GM21717 (cell line): ENCODE data around the gene CNKSR3.

ENCODE experiments used
- ATAC-seq: cut with Tn5 transposase; IDR thresholded peaks from one replicate; pipeline ENCODE4 v1.9.1; 2021; ENCODE audit warnings: mild to moderate bottlenecking, moderate library complexity; ENCODE audit not compliant: unreplicated experiment

The CNKSR3 gene

DNA sequence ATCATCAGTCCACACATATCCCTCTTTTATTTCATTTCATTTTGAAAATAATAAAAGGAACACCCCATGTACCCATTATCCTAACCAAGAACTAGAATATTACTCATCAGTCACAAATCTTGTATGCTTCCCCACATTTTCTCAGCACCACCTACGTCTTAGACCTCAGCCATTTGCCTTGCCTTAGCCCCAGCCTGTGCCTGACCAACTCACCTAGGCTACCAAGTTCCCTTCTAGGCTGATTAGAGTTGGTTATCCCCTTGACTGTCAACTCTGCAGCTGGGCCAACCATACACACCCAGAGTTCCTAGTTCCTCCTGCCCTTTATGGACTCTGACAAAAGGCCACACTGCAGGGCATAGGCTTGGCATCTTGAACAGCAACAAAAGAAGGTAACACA lies 120.5 kb downstream of the CNKSR3 start:
- ATAC-seq = peak; percentile 59

DNA sequence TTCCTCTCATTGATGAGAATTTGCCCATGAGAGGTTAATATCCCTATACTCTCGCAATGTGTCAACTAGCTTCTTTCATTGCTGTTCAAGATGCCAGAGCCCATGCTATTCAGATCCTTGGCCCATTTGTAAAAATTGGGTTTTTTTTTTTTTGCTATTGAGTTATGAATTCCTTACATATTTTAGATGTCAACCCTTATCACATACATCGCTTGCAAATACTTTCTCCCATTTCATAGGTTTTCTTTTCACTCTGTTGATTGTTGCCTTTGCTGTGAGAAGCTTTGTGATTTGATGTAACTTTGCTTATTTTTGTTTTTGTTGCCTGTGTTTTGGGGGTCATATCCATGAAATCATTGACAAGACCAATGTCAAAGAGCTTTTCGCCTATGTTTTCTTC lies 121.7 kb downstream of the CNKSR3 start:
- ATAC-seq = no peak

DNA sequence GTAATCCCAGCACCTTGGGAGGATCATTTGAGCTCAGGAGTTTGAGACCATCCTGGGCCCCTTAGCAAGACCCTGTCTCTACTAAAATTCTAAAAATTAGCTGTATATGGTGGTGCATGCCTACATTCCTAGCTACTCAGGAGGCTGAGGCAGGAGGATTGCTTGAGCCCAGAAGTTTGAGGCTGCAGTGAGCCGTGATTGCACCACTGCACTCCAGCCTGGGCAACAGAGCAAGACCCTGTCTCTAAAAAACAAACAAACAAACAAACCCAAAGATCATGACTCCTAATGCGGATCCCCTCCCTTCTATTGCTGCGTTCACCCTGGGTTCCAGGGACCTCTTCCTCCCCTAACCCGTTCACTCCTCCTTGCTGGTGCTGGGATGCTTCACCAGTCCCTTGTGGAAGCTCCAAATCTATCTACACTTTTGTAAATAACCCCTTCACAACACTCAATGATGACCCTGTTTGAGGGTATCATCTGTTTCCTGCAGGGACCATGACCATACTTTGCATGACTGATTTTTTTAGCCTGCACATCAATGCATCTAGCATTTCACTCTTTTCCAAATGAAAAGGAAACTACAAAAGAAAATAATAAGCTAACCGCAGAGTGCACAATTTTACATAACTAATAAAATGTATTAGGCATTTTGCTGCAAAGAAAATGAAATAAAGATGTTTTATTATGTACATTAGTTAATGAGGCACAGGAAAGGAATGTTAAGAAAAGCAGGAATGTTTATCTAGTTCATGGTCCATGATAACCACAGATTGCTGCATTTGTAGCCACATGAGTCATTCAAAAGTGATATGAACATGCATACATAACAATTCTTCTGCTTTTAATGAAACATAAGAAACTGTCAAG lies 123.4 kb downstream of the CNKSR3 start:
- no peak for ATAC-seq

DNA sequence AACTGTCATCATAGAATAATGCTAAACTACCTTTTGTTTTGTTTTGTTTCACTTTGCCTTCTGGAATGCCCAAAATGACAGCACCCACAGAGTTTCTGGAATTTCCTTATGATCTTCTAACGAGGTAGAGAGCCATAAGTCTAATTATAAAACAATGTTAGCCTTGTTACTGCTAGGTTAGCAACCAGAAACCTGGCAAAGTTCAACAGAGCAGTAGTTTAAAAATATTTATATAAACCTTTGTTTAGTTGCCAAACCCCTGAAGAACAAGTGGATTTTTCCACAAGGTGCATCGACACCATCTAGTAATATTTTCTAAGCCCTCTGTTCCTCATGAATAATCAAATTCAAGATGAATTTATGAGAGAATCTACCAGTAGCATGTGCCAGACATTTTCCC lies 126.3 kb downstream of the CNKSR3 start:
- no peak for ATAC-seq

DNA sequence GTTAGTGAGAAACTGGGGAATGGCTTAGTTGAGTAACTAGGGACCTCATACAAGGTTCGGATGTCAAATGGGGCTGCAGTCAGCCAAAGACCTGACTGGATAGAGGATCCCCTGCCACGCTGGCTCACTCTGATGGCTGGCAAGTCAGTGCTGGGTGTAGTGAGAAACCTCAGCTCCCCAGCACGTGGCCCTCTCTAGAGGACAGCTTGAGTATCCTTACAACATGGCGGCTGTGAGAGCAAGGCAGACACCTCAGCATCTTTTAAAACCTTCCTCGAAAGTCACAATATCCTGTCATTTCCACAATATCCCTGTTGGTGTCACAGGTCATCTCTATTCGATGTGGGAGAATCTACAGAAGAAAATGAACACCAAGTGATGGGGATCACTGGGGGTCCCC lies 127.2 kb downstream of the CNKSR3 start:
- no peak for ATAC-seq

DNA sequence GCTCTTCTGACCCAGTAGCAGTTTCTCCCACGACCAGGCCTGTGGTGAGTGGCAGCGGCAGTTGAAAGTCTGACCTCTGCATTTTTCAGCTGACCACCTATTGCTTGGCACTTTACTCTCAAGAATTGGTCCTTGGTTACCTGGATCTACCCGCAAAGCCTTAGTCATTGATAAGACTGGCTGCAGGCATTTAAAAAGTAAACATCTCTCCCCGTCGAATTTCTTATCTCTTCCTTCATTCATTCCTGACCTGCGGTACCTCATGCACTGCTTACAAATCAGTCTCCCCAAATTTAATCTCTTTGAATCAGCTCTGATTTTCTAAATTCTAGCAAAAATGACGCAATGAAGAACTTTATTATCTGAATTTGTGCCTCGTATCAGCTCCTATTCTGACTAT lies 127.7 kb downstream of the CNKSR3 start:
- ATAC-seq = no peak

DNA sequence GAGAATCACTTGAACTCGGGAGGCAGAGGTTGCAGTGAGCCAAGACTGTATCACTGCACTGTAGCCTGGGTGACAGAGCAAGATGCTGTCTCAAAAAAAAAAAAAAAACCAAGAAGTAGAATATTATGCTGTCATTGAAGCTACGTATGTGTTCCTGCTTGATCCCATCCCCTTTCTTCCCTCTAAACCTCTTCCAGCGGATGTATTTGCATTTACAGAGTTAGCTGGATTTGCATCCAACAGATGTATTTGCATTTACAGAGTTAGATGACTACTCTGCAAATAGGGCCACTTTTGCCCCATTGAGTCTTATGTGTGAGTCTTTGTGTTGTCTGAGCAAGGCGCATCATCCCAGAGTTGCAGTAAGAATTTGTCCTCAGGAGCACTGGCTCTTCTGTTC lies 128.9 kb downstream of the CNKSR3 start:
- no peak for ATAC-seq

DNA sequence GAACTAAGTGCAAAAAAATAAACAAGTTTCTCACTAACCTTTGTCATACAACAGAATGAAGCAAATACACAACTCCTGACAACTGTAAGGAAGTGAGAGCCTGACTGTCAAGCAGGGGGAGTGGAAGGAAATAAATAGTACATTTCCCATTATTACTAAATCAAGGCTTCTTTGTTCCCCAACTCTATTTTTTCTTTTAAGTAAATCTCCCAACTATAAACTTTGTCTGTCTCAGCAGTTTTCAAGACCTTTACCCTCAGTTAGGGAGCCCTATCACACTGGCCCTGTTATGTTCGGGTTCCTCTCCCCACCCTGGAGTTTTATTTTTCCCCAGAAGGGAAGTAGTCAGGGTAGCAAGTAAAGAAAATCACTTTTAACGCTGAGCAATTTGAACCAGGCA lies 129.7 kb downstream of the CNKSR3 start:
- ATAC-seq = no peak

DNA sequence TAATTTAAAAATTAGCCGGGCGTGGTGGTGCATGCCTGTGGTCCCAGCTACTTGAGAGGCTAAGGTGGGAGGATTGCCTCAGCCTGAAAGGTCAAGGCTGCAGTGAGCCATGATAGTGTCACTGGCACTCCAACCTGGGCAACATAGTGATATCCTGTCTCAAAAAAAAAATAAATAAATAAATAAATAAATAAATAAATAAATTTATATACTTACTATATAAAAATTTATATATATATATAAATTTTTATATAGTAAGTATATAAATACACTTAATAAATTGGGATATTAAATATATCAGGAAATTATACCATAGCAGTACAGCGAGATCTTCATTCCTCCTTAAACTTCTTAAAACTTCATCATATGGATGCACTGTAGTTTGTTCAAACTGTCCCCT lies 130.9 kb downstream of the CNKSR3 start:
- ATAC-seq = no peak

DNA sequence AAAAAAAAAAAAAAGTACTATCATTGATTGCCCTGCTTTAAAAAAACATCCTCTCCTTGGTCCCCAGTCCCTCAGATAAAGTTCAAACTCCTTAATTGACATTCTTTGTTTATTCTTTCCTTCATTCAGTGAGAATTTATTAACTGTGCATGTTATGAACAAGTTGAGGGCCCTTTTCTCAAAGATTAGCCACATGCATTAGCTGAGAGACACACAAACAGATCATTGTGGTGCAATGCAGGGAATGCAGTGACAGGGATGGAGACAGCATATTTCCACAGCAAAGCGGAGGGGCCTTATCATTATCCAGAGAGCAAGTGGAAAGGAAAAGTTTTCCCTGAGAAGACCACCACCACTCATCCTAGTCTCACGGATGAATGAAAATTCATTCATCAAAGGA lies 132.0 kb downstream of the CNKSR3 start:
- no peak for ATAC-seq

DNA sequence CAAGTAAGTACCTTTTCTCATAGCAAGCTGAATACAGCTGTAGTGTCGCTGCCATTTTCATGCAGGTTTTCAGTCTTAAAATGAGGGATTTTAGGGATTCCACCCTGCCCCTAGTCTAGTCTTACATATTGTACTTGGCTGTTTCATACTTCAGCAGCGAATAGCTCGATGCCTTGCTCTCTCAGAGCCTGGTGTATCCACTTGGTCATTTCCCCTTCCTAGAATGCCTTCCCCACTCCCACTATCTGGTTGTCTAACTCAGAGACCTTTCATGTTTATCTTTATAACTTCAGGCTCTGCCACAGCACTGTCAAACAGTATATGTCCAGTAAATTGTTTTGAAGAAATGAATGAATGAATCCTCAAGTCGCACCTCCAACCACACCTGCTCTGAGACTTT lies 132.8 kb downstream of the CNKSR3 start:
- ATAC-seq = no peak

DNA sequence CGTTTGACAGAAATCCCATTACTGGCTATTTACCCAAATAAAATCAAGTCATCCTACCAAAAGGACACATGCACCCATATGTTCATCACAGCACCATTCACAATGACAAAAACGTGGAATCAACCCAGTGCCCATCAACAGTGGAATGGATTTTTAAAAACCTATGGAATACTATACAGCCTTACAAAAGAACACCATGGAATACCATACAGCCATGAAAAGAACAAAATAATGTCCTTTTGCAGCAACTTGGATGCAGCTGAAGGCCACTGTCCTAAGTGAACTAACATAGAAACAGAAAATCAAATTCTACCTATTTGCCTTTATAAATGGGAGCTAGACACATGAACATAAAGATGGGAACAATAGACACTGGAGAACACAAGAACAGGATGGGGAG lies 136.5 kb downstream of the CNKSR3 start:
- no peak for ATAC-seq

DNA sequence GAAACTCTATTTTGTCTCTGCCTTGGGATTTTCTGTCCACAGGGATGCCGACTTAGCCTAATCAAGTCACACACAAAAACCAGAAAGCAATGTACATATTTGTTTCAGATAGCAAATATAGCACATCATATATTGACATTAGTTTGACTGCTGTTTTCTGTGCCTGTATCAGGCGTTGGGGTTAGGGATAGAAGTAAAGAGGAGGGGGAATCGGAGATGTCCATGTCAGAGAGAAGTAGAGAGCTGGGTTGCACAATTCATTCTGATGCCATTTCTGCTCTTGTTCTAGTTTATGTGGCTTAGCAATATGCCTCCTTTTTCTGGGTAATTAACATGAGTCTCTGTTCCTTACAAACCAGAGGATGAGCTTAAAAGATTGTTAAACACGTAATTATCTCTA lies 139.2 kb downstream of the CNKSR3 start:
- no peak for ATAC-seq

DNA sequence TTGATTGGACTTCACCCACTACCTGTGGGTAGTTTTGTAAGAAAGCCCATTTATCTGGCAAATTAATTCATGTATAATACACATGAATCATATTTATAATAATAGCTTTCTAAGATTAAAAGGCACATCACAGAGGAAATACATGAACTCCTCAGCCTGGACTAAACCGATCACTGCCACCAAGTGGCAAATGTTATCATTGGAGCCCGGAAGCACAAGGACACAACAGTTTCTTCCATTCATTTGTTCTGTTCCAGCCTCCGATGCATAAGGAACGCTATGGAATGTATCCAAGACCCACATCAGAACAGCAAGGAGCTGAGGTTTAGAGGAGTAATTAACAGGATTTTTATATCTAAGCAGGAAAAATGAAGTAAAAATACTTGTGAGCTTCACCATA lies 139.9 kb downstream of the CNKSR3 start:
- peak; percentile 68 for ATAC-seq

DNA sequence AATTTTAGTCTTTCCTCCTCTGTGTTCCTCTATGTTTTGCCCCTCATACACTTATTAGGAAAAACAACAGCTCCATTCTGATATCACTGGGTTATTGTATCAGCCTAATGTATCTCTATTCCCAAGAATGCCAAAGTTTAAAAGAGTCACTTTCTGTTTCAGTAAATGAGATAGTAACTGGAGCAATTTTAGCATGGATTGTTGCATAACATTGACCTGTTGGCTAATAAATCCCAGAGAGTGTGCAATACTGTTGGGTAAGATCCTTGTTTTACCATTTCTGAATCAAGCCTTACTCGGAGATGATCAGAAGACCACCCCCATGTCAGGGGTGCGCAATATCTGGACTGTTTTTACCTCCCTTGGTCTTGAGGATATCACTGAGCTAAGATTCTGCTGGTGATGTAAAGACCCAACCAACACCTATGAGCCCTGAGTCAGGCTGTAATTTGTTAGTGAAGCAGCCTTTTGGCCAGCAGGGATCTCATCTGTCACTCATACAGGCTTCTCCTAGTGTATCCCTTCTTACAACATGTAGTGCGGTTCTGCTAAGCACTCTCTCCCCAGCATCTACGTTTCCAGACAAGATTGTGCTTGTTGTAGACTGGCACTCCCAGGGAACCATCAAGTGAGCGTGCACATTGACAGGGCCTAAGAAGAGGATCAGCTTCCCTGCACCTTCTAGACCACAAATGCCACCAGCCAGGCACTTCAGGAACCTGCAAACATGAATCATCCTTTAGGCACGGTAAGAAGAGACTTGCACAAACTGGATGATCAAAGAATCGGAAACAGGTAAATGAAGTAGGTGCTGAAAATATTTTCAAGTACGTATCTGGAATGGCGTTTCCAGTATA lies 142.4 kb downstream of the CNKSR3 start:
- ATAC-seq = no peak

DNA sequence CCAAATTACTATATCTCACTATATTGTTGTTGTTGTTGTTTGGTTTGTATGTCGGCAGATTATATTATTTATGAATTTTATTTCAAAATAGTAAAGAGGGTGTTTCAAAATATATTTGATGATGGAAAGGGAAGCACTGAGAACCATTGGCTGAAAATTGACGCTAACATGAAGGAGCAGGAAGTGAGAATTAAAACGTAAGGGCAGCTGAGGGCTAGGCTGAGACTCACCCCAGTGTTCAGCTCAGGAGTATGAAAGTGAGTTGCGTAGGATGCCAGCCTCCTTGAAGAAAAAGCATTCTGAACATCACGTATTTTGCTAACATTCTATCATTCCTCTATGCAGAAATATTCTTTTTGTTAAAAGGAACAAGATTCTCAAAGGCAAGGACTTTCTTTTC lies 143.1 kb downstream of the CNKSR3 start:
- ATAC-seq = no peak

DNA sequence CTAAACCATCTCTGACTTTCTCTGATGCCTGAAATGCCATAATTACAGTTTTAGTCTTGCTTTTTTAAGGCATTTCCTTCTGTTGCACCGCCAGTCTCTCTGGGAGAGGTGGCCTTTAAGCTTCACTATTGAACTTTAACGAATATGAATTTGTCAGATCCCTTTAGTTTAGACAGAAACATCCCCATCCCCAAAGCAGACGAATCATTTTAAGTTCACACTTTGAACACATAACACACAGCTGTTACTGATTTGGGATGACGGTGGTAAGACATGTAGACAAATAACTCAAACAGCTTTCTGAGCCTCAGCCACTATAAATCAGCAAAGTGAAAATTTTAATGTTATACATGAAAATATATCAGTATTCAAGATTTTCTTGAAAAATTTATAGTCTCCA lies 146.7 kb downstream of the CNKSR3 start:
- ATAC-seq = no peak

DNA sequence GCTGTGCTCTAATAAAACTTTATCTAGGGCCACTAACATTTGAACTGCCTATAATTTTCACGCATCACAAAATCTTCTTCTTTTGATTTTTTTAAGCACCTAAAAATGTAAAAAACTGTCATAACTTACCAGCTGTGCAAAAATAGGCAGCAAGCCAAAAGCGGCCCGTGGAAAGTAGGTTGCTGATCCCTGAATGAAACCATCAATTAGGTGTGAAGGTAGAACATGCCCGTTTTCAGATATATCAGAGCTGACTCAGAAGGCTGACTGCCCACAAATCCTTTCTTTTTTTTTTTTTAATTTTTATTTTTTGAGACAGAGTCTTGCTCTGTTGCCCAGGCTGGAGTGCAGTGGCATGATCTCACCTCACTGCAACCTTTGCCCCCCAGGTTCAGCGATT lies 149.0 kb downstream of the CNKSR3 start:
- no peak for ATAC-seq

DNA sequence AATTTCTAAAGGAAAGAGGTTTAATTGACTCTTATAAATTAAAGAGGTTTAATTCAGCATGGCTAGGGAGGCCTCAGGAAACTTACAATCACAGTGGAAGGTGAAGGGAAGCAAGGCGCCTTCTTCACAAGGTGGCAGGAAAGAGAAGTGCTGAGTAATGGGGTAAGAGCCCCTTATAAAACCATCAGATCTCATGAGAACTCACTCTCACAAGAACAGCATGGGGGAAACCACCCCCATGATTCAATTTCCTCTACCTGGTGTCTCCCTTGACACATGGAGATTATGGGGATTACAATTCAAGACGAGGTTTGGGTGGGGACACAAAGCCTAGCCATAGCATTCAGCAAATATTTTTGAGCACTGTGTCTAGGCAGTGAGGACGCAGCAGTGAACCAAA lies 150.0 kb downstream of the CNKSR3 start:
- ATAC-seq = no peak

DNA sequence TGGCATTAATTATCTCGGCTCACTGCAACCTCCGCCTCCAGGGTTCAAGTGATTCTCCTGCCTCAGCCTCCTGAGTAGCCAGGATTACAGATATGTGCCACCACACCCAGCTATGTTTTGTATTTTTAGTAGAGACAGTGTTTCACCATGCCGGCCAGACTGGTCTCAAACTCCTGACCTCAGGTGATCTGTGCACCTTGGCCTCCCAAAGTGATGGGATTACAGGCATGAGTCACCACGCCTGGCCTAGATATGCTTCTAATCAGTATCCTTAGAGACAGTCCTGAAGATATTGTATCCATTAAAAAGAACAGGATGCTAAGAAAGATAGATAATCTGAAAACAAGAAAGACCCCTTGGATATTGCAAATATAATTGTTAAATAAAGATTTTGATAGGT lies 150.8 kb downstream of the CNKSR3 start:
- ATAC-seq = no peak

DNA sequence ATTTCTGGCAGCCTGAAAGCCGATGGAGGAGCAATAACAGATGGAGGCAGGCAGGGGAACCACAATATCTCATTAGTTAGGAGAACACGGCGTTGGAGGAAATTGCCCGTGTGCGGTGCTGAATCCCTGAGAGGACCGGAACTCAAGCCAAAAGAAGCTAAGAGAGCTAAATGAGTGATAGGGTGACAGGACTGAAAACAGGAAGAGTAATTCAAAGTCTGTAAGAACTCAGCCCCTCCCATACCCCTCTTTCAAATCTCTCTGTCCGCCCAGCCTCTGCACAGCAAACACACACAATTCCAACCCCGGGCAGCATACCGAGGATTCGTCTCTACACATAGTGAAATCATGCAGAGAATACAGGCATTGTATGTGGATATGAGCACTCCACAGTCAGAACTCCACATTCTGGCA lies 151.3 kb downstream of the CNKSR3 start:
- ATAC-seq = no peak

DNA sequence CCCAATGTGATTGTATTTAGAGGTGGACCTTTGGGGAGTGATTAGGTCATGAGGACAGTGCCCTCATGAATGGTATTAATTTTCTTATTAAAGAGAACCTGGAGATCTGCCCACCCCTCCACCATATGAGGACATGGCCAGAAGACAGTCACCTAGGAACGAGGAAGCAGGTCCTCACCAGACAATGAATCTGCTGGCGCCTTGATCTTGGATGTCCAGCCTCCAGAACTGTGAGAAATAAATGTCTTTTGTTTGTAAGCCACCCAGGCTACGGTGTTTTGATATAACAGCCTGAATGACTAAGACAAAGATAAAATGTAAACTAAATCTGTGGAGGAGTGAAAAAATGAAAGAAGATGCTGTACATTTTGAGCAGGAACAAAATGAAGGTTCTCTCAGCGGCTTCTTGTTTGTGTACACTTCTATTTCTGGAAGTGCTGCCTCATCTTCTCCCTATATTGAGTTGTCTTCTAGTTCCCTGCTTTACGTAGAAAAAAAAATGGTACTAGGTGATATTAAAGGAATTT lies 152.4 kb downstream of the CNKSR3 start:
- ATAC-seq = no peak
